ENCODE data around the gene YIF1A. TPM values are rescaled to one million over a fixed set of nuclear protein-coding genes. Genes with fewer than 3 reads are reported as not detected.

YIF1A gene
- total and polyA plus RNA-seq, 2 of the 4 experiments (the other 2 are of a cell fraction) = 128 to 207 TPM

DNA sequence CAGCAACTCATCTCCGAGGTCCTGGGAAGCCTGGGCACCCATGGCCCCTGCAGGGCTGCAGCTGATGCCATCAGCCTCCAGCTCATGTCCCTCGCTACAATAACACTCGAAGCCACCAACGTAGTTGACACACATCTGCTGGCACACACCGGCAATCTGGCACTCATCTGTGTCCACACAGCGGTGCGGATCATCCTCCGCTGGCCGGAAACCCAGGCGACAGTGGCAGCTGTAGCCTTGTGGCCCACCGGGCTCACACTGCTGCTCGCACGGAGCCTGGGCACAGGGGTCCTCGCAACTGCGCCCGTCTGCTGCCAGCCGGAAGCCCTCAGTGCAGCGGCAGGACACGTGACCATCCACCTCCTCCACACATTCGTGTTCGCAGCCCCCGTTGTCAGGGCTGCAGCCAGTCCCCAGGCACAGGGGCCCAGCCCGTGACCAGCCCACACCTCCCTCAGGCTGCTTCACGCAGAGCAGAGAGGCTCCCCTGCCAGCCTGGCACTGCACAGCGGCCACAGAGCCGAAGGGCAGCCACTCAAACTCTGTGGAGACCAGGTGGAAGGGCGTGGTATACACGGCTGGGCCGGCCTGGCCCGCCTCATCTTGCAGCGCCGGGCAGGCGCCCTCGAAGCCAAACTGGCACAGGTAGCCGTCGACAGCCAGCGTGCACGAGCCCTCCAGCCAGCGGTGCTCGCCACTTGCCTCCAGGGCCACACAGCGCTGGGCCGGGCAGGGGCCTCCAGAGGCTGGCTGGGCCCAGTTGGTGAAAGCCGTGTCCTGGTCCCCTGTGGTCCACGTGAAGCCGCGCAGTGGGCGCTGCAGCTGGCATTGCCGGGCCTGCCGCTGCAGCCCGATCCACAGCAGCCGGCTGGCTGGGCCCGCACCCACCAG lies 27.2 kb upstream of the YIF1A start:
- no peak overlapping the region for H2BK15ac ChIP-seq (ENCODE audit: low read depth, low read length)
- peaks cover 11% of the 10 kb centered on the region for H3K9me1 ChIP-seq (ENCODE audit: insufficient read depth, low read length)
- H3K56ac ChIP-seq (ENCODE audit: extremely low read depth, insufficient read depth, low read length) = peak overlapping the region; percentile 50
- 12% methylated on average over 22 of the region's 52 CpGs; no CpG with 5 or more reads in 1 of the 2 experiments for WGBS, 2 experiments (ENCODE audit: extremely low coverage in 2 of 2, insufficient read length in 1 of 2)
- H3K9me3 ChIP-seq (ENCODE audit: control insufficient read depth, insufficient read depth, low read length) = no peaks in the 10 kb centered on the region
- H2AK9ac ChIP-seq (replicated peaks; ENCODE audit: low read depth, low read length, poor library complexity) = peak overlapping the region; percentile 93
- no TSS peak for BruUV-seq (replicated peaks)
- H4K5ac ChIP-seq (ENCODE audit: low read depth, low read length) = peak overlapping the region; percentile 0; the same call in 1 of the 2 replicates
- intact Hi-C loops (cut with micrococcal nuclease) (no loop called here), in situ Hi-C loops (cut with MboI; ENCODE audit: low sequenced_read_pairs) (no loop called here), dilution Hi-C loops (cut with HindIII; ENCODE audit: low sequenced_read_pairs, unreplicated experiment) (no loop called here)
- peak overlapping the region; percentile 77 for H2AK5ac ChIP-seq (ENCODE audit: low read depth, low read length)
- H3K9ac ChIP-seq (ENCODE audit: low read depth, low read length) = peak overlapping the region; percentile 95
- H3K36me3 ChIP-seq (ENCODE audit: control insufficient read depth, insufficient read depth, low read length) = no peaks in the 10 kb centered on the region
- peak overlapping the region; percentile 12 for H3K18ac ChIP-seq (ENCODE audit: low read depth, low read length)
- H3K79me1 ChIP-seq (ENCODE audit: low read depth in 1 of 2, low read length in 2 of 2) = peaks cover 0 to 42% of the 10 kb centered on the region in 2 experiments; a peak in 2 of 4 replicates
- no peak overlapping the region for H2BK20ac ChIP-seq (ENCODE audit: low read depth, low read length)
- peak overlapping the region; percentile 93 for H3K27ac ChIP-seq (ENCODE audit: insufficient read depth, low read length)
- peak overlapping the region; percentile 77 for H2BK5ac ChIP-seq (ENCODE audit: low read depth, low read length, poor library complexity, severe bottlenecking)
- POLR2A ChIA-PET (ENCODE audit: unreplicated experiment) = interaction anchor here (0.7 to 1.0 kb wide), 4 partner anchors 11 to 27 kb away, joined by 3 to 16 read pairs (median 6); partner anchors contain the start of genes RIN1 and YIF1A
- H3K27me3 ChIP-seq (ENCODE audit: control insufficient read depth, insufficient read depth, low read length) = no peaks in the 10 kb centered on the region
- CTCF ChIA-PET = no interaction called here
- H3K23ac ChIP-seq (ENCODE audit: low read depth, low read length) = peak overlapping the region; percentile 75
- peak overlapping the region; percentile 94 for H3K14ac ChIP-seq (replicated peaks; ENCODE audit: low read depth, low read length)
- TF ChIP-seq, protein P1, sequence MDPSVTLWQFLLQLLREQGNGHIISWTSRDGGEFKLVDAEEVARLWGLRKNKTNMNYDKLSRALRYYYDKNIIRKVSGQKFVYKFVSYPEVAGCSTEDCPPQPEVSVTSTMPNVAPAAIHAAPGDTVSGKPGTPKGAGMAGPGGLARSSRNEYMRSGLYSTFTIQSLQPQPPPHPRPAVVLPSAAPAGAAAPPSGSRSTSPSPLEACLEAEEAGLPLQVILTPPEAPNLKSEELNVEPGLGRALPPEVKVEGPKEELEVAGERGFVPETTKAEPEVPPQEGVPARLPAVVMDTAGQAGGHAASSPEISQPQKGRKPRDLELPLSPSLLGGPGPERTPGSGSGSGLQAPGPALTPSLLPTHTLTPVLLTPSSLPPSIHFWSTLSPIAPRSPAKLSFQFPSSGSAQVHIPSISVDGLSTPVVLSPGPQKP (IDR thresholded peaks at IDR 0.05; ENCODE audit: borderline replicate concordance, low read depth, low read length) = no peak
- TF ChIP-seq RFX5 (IDR thresholded peaks at IDR 0.05; ENCODE audit: low read depth, low read length) (no peak), MAFK (IDR thresholded peaks at IDR 0.05; ENCODE audit: low read depth, low read length) (no peak), SMC3 (IDR thresholded peaks at IDR 0.05; ENCODE audit: low read depth, low read length) (no peak), RAD21 (IDR thresholded peaks at IDR 0.05; ENCODE audit: low read length) (no peak), BHLHE40 (IDR thresholded peaks at IDR 0.05; ENCODE audit: low read depth, low read length) (peak; percentile 60; the same call in 1 of the 2 replicates)
- TF ChIP-seq, protein P2, sequence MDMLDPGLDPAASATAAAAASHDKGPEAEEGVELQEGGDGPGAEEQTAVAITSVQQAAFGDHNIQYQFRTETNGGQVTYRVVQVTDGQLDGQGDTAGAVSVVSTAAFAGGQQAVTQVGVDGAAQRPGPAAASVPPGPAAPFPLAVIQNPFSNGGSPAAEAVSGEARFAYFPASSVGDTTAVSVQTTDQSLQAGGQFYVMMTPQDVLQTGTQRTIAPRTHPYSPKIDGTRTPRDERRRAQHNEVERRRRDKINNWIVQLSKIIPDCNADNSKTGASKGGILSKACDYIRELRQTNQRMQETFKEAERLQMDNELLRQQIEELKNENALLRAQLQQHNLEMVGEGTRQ (IDR thresholded peaks at IDR 0.05; ENCODE audit: low read depth, low read length) = peak; percentile 83
- H3K4me1 ChIP-seq (ENCODE audit: control insufficient read depth, insufficient read depth, low read length) = peaks cover 32% of the 10 kb centered on the region
- ATAC-seq (ENCODE audit: low read depth) (no peak), DNase-seq (no peak)
- H4K91ac ChIP-seq (ENCODE audit: insufficient read depth, low read depth, low read length) = peak overlapping the region; percentile 26; the same call in 1 of the 2 replicates
- peaks cover 39% of the 10 kb centered on the region for H4K20me1 ChIP-seq (ENCODE audit: insufficient read depth, low read length)
- peak overlapping the region; percentile 81 for H3K4ac ChIP-seq (ENCODE audit: low read depth, low read length)
- peak overlapping the region; percentile 1 to 59; a peak in 2 of 4 replicates for H4K8ac ChIP-seq (ENCODE audit: low read depth in 2 of 2, low read length in 2 of 2)
- peak overlapping the region; percentile 85 for H3K4me2 ChIP-seq (ENCODE audit: low read depth, low read length)
- H3K4me3 ChIP-seq (ENCODE audit: insufficient read depth, low read depth, low read length) = peak overlapping the region; percentile 72
- 0 out of 2 replicates have a peak overlapping the region, but pooled peaks have one; percentile 47 for H2BK120ac ChIP-seq (ENCODE audit: low read depth, low read length)
- H2AFZ ChIP-seq (replicated peaks; ENCODE audit: low read length, poor library complexity) = peak overlapping the region; percentile 81
